ENCODE results near the gene PKD1. TPM values are rescaled to one million over a fixed set of nuclear protein-coding genes. Genes with fewer than 3 reads are reported as not detected.

Gene PKD1
- total RNA-seq, 1 experiment from 2014 or later: 91.5 TPM

DNA sequence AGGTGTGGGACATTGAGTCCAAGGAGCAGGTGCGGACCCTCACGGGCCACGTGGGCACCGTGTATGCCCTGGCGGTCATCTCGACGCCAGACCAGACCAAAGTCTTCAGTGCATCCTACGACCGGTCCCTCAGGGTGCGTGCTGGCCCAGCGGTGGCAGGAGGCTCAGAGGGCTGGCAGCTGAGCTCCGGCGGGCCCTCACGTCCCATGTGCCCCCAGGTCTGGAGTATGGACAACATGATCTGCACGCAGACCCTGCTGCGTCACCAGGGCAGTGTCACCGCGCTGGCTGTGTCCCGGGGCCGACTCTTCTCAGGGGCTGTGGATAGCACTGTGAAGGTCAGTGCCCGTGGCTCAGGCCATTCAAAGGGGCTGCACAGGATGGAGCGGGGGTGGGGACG lies 40.3 kb upstream of the PKD1 start:
- Histone ChIP-seq H3K27me3 (ENCODE audit: insufficient read depth, low read depth) (no peaks in the 10 kb centered on the region), H3K9me2 (ENCODE audit: insufficient read depth) (no peaks in the 10 kb centered on the region), H3K79me2 (ENCODE audit: low read depth) (no peaks in the 10 kb centered on the region), H3F3A (ENCODE audit: insufficient read depth, low read depth) (no peaks in the 10 kb centered on the region; the same call in 1 of the 2 replicates), H3K36me3 (ENCODE audit: low read depth) (no peaks in the 10 kb centered on the region), H3K4me3 (no peak overlapping the region), H2AFZ (no peak overlapping the region), H3K9me3 (ENCODE audit: insufficient read depth, low read depth) (no peaks in the 10 kb centered on the region), H3K4me1 (replicated peaks; ENCODE audit: insufficient read depth) (no peaks in the 10 kb centered on the region), H3K27ac (no peak overlapping the region), H4K20me1 (ENCODE audit: insufficient read depth) (peaks cover 7% of the 10 kb centered on the region; the same call in 1 of the 2 replicates), H3K4me2 (no peak overlapping the region)
- intact Hi-C loops (cut with micrococcal nuclease; ENCODE audit: unreplicated experiment): no loop called here
- BruUV-seq (replicated peaks): no TSS peak
- TF ChIP-seq, protein P1, sequence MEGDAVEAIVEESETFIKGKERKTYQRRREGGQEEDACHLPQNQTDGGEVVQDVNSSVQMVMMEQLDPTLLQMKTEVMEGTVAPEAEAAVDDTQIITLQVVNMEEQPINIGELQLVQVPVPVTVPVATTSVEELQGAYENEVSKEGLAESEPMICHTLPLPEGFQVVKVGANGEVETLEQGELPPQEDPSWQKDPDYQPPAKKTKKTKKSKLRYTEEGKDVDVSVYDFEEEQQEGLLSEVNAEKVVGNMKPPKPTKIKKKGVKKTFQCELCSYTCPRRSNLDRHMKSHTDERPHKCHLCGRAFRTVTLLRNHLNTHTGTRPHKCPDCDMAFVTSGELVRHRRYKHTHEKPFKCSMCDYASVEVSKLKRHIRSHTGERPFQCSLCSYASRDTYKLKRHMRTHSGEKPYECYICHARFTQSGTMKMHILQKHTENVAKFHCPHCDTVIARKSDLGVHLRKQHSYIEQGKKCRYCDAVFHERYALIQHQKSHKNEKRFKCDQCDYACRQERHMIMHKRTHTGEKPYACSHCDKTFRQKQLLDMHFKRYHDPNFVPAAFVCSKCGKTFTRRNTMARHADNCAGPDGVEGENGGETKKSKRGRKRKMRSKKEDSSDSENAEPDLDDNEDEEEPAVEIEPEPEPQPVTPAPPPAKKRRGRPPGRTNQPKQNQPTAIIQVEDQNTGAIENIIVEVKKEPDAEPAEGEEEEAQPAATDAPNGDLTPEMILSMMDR (conservative IDR thresholded peaks at IDR 0.05): no peak
- no peak for TF ChIP-seq EZH2 (IDR thresholded peaks at IDR 0.05; ENCODE audit: low read depth)
- no peak for DNase-seq
- ChIA-PET POLR2A (ENCODE audit: unreplicated experiment) (no interaction called here), CTCF (no interaction called here)

DNA sequence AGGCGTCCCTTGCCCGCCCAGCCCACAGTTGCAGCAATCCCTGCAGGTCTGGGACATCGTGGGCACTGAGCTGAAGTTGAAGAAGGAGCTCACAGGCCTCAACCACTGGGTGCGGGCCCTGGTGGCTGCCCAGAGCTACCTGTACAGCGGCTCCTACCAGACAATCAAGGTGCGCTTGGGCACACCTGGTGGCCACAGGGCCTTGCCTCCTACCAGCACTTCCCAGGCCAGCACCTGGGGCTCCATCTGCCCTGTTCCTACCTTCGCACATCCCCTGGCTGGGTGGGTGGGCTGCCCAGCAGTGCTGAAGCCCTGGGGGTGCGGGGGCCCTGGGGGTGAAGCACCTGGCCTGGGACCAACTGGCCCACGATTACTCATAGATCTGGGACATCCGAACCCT lies 39.8 kb upstream of the PKD1 start:
- POLR2A ChIA-PET (ENCODE audit: unreplicated experiment): no interaction called here
- H3K9me2 ChIP-seq (ENCODE audit: insufficient read depth): no peaks in the 10 kb centered on the region

DNA sequence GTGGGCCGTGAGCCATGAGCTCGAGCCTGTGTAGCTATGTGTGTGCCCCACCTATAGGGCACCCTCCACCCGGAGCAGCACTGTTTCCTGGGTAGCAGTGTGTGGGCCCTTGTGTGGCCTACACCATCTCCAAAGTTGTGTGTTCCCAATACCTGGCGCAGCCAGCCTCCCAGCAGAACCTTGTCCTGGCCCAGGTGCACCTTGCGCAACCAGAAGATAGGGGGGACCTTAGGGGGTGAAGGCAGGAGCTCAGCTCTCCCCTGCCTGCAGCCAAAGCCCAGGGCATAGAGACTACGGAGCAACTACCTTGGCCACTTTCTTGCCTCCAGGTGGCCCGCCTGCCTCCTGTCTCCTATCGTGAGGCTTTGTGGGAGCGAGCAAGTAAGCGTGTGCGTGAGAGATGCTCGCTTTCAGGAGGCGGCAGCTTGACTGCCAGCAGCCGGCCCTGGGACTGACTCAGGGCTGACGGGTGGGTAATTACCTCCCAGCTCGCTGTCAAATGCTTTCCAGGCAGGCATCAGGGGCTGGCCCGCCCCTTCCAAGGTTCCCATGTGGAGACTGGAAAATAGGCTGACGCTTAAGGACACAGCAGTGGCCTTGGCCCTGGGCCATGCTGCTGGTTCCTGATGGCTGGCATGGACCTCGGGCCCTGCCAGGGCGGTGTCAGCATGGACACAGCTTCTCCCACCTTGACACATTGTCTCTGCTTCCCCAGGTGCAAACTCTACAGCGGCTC lies 38.9 kb upstream of the PKD1 start:
- Histone ChIP-seq H3K27me3 (ENCODE audit: insufficient read depth, low read depth) (no peaks in the 10 kb centered on the region), H3K27ac (no peak overlapping the region), H2AFZ (no peak overlapping the region), H3K79me2 (ENCODE audit: low read depth) (no peaks in the 10 kb centered on the region), H3K9me3 (ENCODE audit: insufficient read depth, low read depth) (no peaks in the 10 kb centered on the region), H3K4me2 (no peak overlapping the region), H3F3A (ENCODE audit: insufficient read depth, low read depth) (no peaks in the 10 kb centered on the region; the same call in 1 of the 2 replicates), H3K36me3 (ENCODE audit: low read depth) (no peaks in the 10 kb centered on the region), H4K20me1 (ENCODE audit: insufficient read depth) (peaks cover 7% of the 10 kb centered on the region; the same call in 1 of the 2 replicates), H3K9me2 (ENCODE audit: insufficient read depth) (no peaks in the 10 kb centered on the region), H3K4me3 (no peak overlapping the region), H3K4me1 (replicated peaks; ENCODE audit: insufficient read depth) (no peaks in the 10 kb centered on the region)
- TF ChIP-seq, protein P1 (conservative IDR thresholded peaks at IDR 0.05): no peak
- no peak for TF ChIP-seq EZH2 (IDR thresholded peaks at IDR 0.05; ENCODE audit: low read depth)
- ChIA-PET CTCF (no interaction called here), POLR2A (ENCODE audit: unreplicated experiment) (no interaction called here)
- no TSS peak for BruUV-seq (replicated peaks)
- no peak for DNase-seq
- intact Hi-C loops (cut with micrococcal nuclease; ENCODE audit: unreplicated experiment): no loop called here

More for the DNA sequence above, 39.8 kb upstream of the PKD1 start:
- H3K36me3 ChIP-seq (ENCODE audit: low read depth): no peaks in the 10 kb centered on the region
- BruUV-seq (replicated peaks): no TSS peak
- H3K9me3 ChIP-seq (ENCODE audit: insufficient read depth, low read depth): no peaks in the 10 kb centered on the region
- H3K4me3 ChIP-seq: no peak overlapping the region
- intact Hi-C loops (cut with micrococcal nuclease; ENCODE audit: unreplicated experiment): no loop called here
- H2AFZ ChIP-seq: no peak overlapping the region
- DNase-seq: no peak
- H3K4me1 ChIP-seq (replicated peaks; ENCODE audit: insufficient read depth): no peaks in the 10 kb centered on the region
- no peaks in the 10 kb centered on the region for H3K27me3 ChIP-seq (ENCODE audit: insufficient read depth, low read depth)
- TF ChIP-seq, protein P1 (conservative IDR thresholded peaks at IDR 0.05): no peak
- no peak for TF ChIP-seq EZH2 (IDR thresholded peaks at IDR 0.05; ENCODE audit: low read depth)
- no peaks in the 10 kb centered on the region; the same call in 1 of the 2 replicates for H3F3A ChIP-seq (ENCODE audit: insufficient read depth, low read depth)
- H3K27ac ChIP-seq: no peak overlapping the region
- H3K4me2 ChIP-seq: no peak overlapping the region
- H4K20me1 ChIP-seq (ENCODE audit: insufficient read depth): peaks cover 7% of the 10 kb centered on the region; the same call in 1 of the 2 replicates
- CTCF ChIA-PET: no interaction called here
- H3K79me2 ChIP-seq (ENCODE audit: low read depth): no peaks in the 10 kb centered on the region
